Measurements from ENCODE around the gene CRB1.
"Not testable (repeated sequence)": the region's sequence is repeated elsewhere in the genome, so short reads cannot be mapped to it uniquely, and the experiment has no call there.

The CRB1 gene

GRCh38 chr1:197391303-197392226 is 123.5 kb downstream of the CRB1 start:
- no peak for DNase-seq
- H3K36me3 Mint-ChIP-seq (ENCODE audit: low read depth) = no peaks in the 10 kb centered on the region
- peak overlapping the region; percentile 79 for H3K27ac Mint-ChIP-seq
- H3K4me1 Mint-ChIP-seq (ENCODE audit: low read depth) = peaks cover 35% of the 10 kb centered on the region
- no peaks in the 10 kb centered on the region for H3K9me3 Mint-ChIP-seq
- no peaks in the 10 kb centered on the region for H3K27me3 Mint-ChIP-seq
- H3K4me3 Mint-ChIP-seq = no peak overlapping the region

- Mint-ChIP-seq H3K27me3 (no peaks in the 10 kb centered on the region), H3K4me1 (ENCODE audit: low read depth) (peaks cover 35% of the 10 kb centered on the region), H3K4me3 (no peak overlapping the region), H3K36me3 (ENCODE audit: low read depth) (no peaks in the 10 kb centered on the region), H3K9me3 (no peaks in the 10 kb centered on the region), H3K27ac (no peak overlapping the region)
- no peak for DNase-seq
These were observed 124.5 kb downstream of the CRB1 start for GRCh38 chr1:197392541-197392940.

- no peaks in the 10 kb centered on the region for H3K9me3 Mint-ChIP-seq
- no peak overlapping the region for H3K27ac Mint-ChIP-seq
- H3K4me3 Mint-ChIP-seq = no peak overlapping the region
- H3K4me1 Mint-ChIP-seq (ENCODE audit: low read depth) = peaks cover 35% of the 10 kb centered on the region
- H3K36me3 Mint-ChIP-seq (ENCODE audit: low read depth) = no peaks in the 10 kb centered on the region
- no peaks in the 10 kb centered on the region for H3K27me3 Mint-ChIP-seq
- DNase-seq = no peak
These were observed 125.1 kb downstream of the CRB1 start for GRCh38 chr1:197393105-197393504.

GRCh38 chr1:197393772-197394171 is 125.7 kb downstream of the CRB1 start:
- Mint-ChIP-seq H3K4me3 (no peak overlapping the region), H3K36me3 (ENCODE audit: low read depth) (no peaks in the 10 kb centered on the region), H3K27ac (no peak overlapping the region), H3K27me3 (no peaks in the 10 kb centered on the region), H3K9me3 (no peaks in the 10 kb centered on the region), H3K4me1 (ENCODE audit: low read depth) (peaks cover 35% of the 10 kb centered on the region)
- no peak for DNase-seq

GRCh38 chr1:197394831-197395608 is 127.0 kb downstream of the CRB1 start:
- Mint-ChIP-seq H3K4me3 (no peak overlapping the region), H3K36me3 (ENCODE audit: low read depth) (no peaks in the 10 kb centered on the region), H3K27me3 (no peaks in the 10 kb centered on the region), H3K9me3 (no peaks in the 10 kb centered on the region), H3K27ac (no peak overlapping the region), H3K4me1 (ENCODE audit: low read depth) (peaks cover 29% of the 10 kb centered on the region)
- no peak for DNase-seq

- H3K27me3 Mint-ChIP-seq = no peaks in the 10 kb centered on the region
- H3K27ac Mint-ChIP-seq = no peak overlapping the region
- H3K4me3 Mint-ChIP-seq = no peak overlapping the region
- no peaks in the 10 kb centered on the region for H3K36me3 Mint-ChIP-seq (ENCODE audit: low read depth)
- no peaks in the 10 kb centered on the region for H3K9me3 Mint-ChIP-seq
- DNase-seq = no peak
- H3K4me1 Mint-ChIP-seq (ENCODE audit: low read depth) = peaks cover 3% of the 10 kb centered on the region
These were observed 129.8 kb downstream of the CRB1 start for GRCh38 chr1:197397895-197398294.

GRCh38 chr1:197399755-197400521 is 131.9 kb downstream of the CRB1 start:
- H3K27me3 Mint-ChIP-seq = peaks cover 9% of the 10 kb centered on the region
- H3K27ac Mint-ChIP-seq = no peak overlapping the region
- DNase-seq = no peak
- no peaks in the 10 kb centered on the region for H3K9me3 Mint-ChIP-seq
- H3K4me3 Mint-ChIP-seq = no peak overlapping the region
- H3K4me1 Mint-ChIP-seq (ENCODE audit: low read depth) = peaks cover 3% of the 10 kb centered on the region
- H3K36me3 Mint-ChIP-seq (ENCODE audit: low read depth) = no peaks in the 10 kb centered on the region

- H3K36me3 Mint-ChIP-seq (ENCODE audit: low read depth) = no peaks in the 10 kb centered on the region
- H3K27ac Mint-ChIP-seq = no peak overlapping the region
- no peaks in the 10 kb centered on the region for H3K9me3 Mint-ChIP-seq
- no peak for DNase-seq
- H3K27me3 Mint-ChIP-seq = peaks cover 9% of the 10 kb centered on the region
- no peak overlapping the region for H3K4me3 Mint-ChIP-seq
- H3K4me1 Mint-ChIP-seq (ENCODE audit: low read depth) = peaks cover 3% of the 10 kb centered on the region
These were observed 132.5 kb downstream of the CRB1 start for GRCh38 chr1:197400522-197400902.

GRCh38 chr1:197402189-197402588 is 134.1 kb downstream of the CRB1 start:
- peaks cover 9% of the 10 kb centered on the region for H3K27me3 Mint-ChIP-seq
- H3K36me3 Mint-ChIP-seq (ENCODE audit: low read depth) = no peaks in the 10 kb centered on the region
- H3K27ac Mint-ChIP-seq = no peak overlapping the region
- H3K4me3 Mint-ChIP-seq = no peak overlapping the region
- peaks cover 3% of the 10 kb centered on the region for H3K4me1 Mint-ChIP-seq (ENCODE audit: low read depth)
- DNase-seq = no peak
- H3K9me3 Mint-ChIP-seq = no peaks in the 10 kb centered on the region

GRCh38 chr1:197404774-197405173 is 136.7 kb downstream of the CRB1 start:
- not testable (repeated sequence) for H3K36me3 Mint-ChIP-seq (ENCODE audit: low read depth); DNase-seq; H3K27me3 Mint-ChIP-seq; H3K4me3 Mint-ChIP-seq; H3K27ac Mint-ChIP-seq; H3K9me3 Mint-ChIP-seq
- peaks cover 11% of the 10 kb centered on the region for H3K4me1 Mint-ChIP-seq (ENCODE audit: low read depth)

- not testable (repeated sequence) for H3K9me3 Mint-ChIP-seq; H3K27ac Mint-ChIP-seq; DNase-seq; H3K27me3 Mint-ChIP-seq; H3K4me3 Mint-ChIP-seq; H3K36me3 Mint-ChIP-seq (ENCODE audit: low read depth)
- H3K4me1 Mint-ChIP-seq (ENCODE audit: low read depth) = peaks cover 11% of the 10 kb centered on the region
These were observed 137.6 kb downstream of the CRB1 start for GRCh38 chr1:197405614-197406013.

- peaks cover 6% of the 10 kb centered on the region for H3K4me1 Mint-ChIP-seq (ENCODE audit: low read depth)
- DNase-seq = no peak
- H3K27ac Mint-ChIP-seq = no peak overlapping the region
- no peaks in the 10 kb centered on the region for H3K36me3 Mint-ChIP-seq (ENCODE audit: low read depth)
- H3K4me3 Mint-ChIP-seq = no peak overlapping the region
- no peaks in the 10 kb centered on the region for H3K27me3 Mint-ChIP-seq
- H3K9me3 Mint-ChIP-seq = no peaks in the 10 kb centered on the region
These were observed 145.5 kb downstream of the CRB1 start for GRCh38 chr1:197413564-197413963.

- H3K27ac Mint-ChIP-seq = no peak overlapping the region
- no peaks in the 10 kb centered on the region for H3K36me3 Mint-ChIP-seq (ENCODE audit: low read depth)
- no peak for DNase-seq
- H3K4me1 Mint-ChIP-seq (ENCODE audit: low read depth) = no peaks in the 10 kb centered on the region
- H3K27me3 Mint-ChIP-seq = no peaks in the 10 kb centered on the region
- H3K9me3 Mint-ChIP-seq = no peaks in the 10 kb centered on the region
- no peak overlapping the region for H3K4me3 Mint-ChIP-seq
These were observed 147.2 kb downstream of the CRB1 start for GRCh38 chr1:197415221-197415620.

- Mint-ChIP-seq H3K4me1 (ENCODE audit: low read depth) (no peaks in the 10 kb centered on the region), H3K36me3 (ENCODE audit: low read depth) (no peaks in the 10 kb centered on the region), H3K4me3 (no peak overlapping the region), H3K9me3 (no peaks in the 10 kb centered on the region), H3K27me3 (no peaks in the 10 kb centered on the region), H3K27ac (no peak overlapping the region)
- DNase-seq = no peak
These were observed 150.6 kb downstream of the CRB1 start for GRCh38 chr1:197418693-197419092.

Data from activated T-cell treated with anti-CD3 and anti-CD28 coated beads, Interleukin-2, amount 50 U/mL, for 24 hours (primary cell).